Activated T-cell treated with anti-CD3 and anti-CD28 coated beads, Interleukin-2, amount 50 U/mL, for 48 hours (primary cell): ENCODE results near the gene ZNF580.
A peak's percentile ranks its signal among the peaks of the same experiment; 100 is the strongest.

Experiments used
- DNase-seq, 2 experiments: peaks; one replicate each; pipeline ENCODE4 v3.0.0-alpha.2; 2020

The ZNF580 gene

GRCh38 chr19:55679343-55680257 is 38.8 kb downstream of the ZNF580 start:
- DNase-seq, result peak in 1 of 2 experiments; percentile 35

DNA sequence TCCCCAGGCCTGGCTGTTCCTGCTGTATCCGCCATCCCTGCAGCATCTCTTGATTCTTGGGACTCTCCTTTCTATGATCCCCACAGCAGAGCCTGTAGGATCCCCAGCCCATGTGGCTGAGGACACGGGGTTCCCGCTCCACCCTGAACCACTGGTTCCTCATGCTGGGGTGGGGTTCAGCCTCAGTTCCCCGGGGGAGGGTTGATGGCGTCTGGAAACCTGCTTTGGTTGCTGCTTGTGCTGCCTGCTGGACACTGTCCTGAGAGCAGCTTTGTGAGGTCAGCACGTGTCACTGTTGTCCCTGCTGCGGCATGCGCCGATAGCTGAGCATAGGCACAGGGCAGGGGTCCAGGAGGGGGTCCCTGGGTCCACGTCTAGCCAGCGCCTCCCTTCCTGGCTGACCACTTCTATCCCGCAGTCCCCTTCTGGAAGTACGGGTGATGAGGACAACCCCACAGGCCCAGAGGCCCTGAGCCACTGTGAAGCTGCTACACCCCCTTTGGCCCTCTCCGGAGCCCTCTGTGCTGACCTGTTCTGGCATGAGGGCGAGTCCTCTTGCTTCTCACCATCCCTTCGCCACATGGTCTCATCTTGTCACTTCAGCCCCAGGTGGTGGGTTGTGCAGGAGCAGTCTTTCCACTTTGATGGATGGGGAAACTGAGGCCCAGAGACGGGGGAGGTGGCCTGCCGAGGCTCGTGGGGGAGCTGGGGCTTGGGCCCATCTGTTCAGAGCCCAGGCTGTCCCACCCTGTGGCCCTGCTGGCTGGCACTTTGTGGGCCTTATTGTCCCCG is 39.7 kb downstream of the ZNF580 start:
- DNase-seq, result no peak

GRCh38 chr19:55681131-55682092 is 40.6 kb downstream of the ZNF580 start:
- no peak for DNase-seq

- DNase-seq, result no peak
Measured at GRCh38 chr19:55683449-55684261, 42.9 kb downstream of the ZNF580 start.

DNA sequence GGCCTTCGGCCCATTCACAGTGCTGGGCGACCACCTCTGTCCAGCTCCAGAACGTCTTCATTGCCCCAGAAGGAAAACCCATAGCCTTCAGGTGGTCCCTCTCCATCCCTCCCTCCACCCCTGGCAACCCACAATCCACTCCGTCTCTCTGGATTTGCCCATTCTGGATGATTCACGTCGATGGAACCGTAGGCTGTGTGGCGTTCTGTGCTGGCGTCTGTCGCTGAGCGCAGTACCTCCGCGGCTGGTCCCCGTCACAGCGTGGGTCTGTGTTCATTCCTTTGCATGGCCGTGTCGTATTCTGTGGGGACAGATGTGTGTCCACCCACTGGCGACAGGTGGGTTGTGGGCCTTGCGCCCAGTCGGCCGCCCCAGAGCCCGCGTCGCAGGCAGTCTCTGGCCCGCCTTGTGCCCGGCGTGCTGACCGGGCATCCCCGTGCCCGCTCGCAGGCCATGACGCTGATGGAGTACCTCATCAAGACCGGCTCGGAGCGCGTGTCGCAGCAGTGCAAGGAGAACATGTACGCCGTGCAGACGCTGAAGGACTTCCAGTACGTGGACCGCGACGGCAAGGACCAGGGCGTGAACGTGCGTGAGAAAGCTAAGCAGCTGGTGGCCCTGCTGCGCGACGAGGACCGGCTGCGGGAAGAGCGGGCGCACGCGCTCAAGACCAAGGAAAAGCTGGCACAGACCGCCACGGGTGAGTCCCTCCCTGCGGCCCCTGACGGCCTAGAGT is 44.3 kb downstream of the ZNF580 start:
- DNase-seq, result no peak

- no peak for DNase-seq
Measured at GRCh38 chr19:55685776-55686175, 45.0 kb downstream of the ZNF580 start.

DNA sequence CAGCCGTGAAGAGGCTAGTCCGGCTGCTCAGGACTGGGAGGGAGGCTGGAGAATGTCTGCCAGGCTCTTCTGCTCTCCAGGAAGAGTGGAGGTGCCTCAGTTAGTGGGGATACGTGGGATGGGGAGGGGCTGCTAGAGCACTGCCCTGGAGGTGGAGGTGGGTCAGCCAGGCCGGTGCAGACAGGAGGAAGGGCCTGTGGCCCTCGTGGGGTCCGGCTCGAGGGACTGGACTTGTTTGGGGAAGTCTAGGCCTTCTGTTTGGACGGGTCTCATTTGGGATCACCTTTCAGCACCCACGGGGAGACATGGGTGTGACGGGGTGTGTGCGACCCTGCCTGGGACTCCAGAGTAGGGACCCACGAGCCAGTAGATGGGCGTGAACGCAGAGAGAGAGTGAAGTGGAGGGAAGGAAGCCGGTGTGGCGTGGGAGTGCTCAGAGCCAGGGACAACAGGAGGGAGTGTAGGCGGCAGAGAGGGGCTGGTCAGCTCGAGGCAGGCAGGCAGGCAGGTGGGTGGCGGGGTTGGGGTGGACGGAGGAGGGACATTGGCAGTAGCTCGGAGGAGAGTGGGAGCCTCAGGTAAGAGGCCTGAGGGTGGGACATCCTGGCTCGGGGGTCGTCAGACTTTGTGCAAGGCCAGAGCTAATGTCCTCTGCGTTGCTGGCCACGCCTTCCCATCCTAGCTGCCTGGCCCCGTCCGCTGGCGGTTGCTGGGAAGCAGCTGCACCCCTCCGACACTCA is 45.7 kb downstream of the ZNF580 start:
- DNase-seq, result no peak

- no peak for DNase-seq
Measured at GRCh38 chr19:55687281-55688201, 46.7 kb downstream of the ZNF580 start.

DNA sequence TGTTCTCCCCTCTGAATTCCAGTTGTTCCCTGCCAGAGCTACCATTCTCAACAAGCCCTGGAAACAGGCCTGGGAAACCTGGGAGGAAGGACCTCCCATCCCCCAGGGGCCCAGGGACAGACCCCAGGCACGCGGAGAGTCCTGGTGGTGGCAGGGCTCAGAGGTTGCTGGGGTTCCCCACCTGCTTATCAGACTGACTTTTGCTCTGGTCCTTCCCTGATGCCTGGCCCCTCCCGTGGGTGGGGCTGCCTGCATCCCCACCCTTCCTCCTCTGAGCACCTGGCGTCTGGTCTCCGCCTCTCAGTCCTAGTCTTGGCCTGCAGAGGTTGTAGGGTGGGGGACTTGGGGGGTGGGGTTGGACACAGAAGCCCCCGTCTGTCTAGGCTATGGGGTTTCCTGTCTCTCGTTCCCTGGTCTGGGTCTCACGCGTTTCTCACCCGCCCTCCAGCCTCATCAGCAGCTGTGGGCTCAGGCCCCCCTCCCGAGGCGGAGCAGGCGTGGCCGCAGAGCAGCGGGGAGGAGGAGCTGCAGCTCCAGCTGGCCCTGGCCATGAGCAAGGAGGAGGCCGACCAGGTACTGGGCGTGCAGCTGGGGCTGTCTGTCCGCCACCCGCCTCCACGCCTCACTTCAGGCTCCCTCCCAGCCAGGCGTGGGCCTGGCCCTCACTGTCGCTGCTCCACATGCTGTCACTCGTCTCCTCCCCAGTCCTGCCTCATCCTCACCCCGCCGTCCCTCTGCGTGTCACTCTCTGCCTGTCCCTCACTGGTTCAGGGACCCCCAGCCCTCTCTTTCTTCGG is 47.8 kb downstream of the ZNF580 start:
- no peak for DNase-seq

- no peak for DNase-seq
Measured at GRCh38 chr19:55689411-55690108, 48.8 kb downstream of the ZNF580 start.

DNA sequence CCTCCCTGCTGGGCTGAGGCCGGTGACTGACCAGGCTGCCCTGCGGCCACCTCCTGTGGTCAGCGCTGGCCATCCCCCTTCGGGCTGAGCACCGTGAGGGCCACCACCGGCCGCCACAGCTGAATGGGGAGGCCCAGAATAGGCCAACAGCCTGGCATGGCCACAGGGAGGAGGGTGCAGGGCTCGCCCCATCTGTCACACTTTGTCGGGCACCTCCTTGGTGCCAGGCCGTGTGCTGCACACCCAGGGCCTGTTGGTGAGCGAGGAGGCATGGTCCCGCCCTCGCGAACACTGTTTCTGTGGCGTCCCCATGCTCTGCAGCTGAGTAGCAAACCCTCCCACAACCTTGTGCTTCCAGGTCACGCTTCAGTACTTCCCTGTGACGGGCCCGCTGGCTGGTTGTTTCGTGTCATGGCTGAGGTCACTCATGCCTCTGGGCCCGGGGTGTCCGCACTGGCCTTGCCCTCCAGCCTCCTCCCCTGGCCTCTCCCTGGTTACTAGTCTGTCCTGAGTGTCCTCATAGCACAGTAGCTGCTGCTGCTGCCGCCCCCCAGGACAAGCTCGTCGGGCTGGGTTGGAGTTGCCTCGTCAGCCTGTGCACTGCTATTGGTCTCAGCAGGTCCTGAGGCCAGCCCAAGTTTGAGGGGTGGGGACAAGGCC is 49.4 kb downstream of the ZNF580 start:
- DNase-seq, result no peak

- DNase-seq, result no peak
Measured at GRCh38 chr19:55690769-55691545, 50.2 kb downstream of the ZNF580 start.

DNA sequence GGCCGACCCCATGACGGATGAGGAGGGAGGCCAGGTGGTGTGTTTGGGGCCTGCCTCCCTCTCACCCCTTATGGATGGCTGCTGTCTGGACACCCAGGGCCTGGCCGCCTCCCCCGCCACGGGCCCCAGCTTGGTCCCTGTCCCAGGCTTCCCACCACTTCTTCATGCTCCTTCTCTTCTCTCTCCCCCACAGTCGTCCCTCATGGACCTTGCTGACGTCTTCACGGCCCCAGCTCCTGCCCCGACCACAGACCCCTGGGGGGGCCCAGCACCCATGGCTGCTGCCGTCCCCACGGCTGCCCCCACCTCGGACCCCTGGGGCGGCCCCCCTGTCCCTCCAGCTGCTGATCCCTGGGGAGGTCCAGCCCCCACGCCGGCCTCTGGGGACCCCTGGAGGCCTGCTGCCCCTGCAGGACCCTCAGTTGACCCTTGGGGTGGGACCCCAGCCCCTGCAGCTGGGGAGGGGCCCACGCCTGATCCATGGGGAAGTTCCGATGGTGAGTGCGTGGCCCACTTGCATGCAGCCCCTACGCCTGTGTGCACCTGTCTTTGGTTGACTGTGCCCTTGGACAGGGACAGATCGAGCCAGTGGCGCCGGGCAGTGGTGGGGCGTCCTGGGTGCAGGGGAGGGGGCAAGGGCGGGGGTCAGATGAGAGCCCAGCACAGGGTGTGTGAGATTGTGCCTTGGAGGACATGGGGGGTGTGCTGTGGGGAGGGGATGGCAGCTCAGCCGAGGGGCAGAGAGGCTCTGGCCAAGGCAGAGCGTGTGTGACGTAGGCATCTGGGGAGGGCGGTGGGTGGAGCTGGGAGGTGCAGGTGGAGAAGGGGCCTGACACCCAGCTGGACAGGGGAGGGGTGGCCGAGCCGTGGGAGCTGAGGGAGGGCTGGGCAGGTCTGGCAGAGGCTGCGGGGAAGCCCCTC is 51.0 kb downstream of the ZNF580 start:
- DNase-seq, result no peak

- no peak for DNase-seq
Measured at GRCh38 chr19:55692681-55693081, 51.9 kb downstream of the ZNF580 start.
